Measurements from ENCODE around the gene ACOXL.

ACOXL gene

DNA sequence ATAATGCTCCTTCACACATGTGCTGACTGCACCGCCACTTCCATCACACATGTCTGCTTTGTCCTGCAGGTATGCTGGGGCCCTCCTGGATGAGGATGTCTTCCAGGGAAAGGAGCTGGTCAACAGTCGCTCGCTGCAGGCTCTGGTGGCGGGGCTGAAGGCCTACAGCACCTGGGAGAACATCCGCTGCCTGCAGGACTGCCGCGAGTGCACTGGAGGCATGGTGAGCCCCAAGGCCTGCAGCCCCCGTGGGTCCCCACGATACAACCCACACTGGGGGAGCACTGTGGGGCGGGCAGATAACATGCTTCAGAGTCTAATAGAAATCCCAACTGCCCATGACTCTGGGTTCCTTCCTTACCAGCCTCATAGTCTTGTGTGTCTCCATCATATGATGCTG, 201.0 kb downstream of the ACOXL start:
- H4K20me1 ChIP-seq (ENCODE audit: control insufficient read depth, insufficient read depth, low read depth, low read length): no peaks in the 10 kb centered on the region
- no peak for TF ChIP-seq EZH2phosphoT487 (IDR thresholded peaks at IDR 0.05; ENCODE audit: borderline replicate concordance, low read length)
- TF ChIP-seq, protein P1, sequence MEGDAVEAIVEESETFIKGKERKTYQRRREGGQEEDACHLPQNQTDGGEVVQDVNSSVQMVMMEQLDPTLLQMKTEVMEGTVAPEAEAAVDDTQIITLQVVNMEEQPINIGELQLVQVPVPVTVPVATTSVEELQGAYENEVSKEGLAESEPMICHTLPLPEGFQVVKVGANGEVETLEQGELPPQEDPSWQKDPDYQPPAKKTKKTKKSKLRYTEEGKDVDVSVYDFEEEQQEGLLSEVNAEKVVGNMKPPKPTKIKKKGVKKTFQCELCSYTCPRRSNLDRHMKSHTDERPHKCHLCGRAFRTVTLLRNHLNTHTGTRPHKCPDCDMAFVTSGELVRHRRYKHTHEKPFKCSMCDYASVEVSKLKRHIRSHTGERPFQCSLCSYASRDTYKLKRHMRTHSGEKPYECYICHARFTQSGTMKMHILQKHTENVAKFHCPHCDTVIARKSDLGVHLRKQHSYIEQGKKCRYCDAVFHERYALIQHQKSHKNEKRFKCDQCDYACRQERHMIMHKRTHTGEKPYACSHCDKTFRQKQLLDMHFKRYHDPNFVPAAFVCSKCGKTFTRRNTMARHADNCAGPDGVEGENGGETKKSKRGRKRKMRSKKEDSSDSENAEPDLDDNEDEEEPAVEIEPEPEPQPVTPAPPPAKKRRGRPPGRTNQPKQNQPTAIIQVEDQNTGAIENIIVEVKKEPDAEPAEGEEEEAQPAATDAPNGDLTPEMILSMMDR (IDR thresholded peaks at IDR 0.05; ENCODE audit: low read depth, low read length, poor library complexity, severe bottlenecking): no peak
- H3K36me3 ChIP-seq (ENCODE audit: control insufficient read depth, low read length): no peaks in the 10 kb centered on the region
- no peaks in the 10 kb centered on the region for H3F3A ChIP-seq (ENCODE audit: control insufficient read depth, insufficient read depth)
- H3K4me2 ChIP-seq (ENCODE audit: low read length): no peak overlapping the region
- no peaks in the 10 kb centered on the region for H3K79me2 ChIP-seq (ENCODE audit: control insufficient read depth, low read length)
- H3K27ac ChIP-seq (ENCODE audit: low read depth, low read length): no peak overlapping the region
- no peaks in the 10 kb centered on the region for H3K9me2 ChIP-seq (replicated peaks; ENCODE audit: control insufficient read depth, low read length)
- H3K27me3 ChIP-seq (ENCODE audit: control insufficient read depth, low read length): no peaks in the 10 kb centered on the region
- no peak overlapping the region for H3K4me3 ChIP-seq (ENCODE audit: low read length)
- peaks cover 20% of the 10 kb centered on the region for H3K9me3 ChIP-seq (ENCODE audit: control insufficient read depth, insufficient read depth, low read length)
- no peaks in the 10 kb centered on the region for H3K4me1 ChIP-seq (ENCODE audit: control insufficient read depth, low read length)

DNA sequence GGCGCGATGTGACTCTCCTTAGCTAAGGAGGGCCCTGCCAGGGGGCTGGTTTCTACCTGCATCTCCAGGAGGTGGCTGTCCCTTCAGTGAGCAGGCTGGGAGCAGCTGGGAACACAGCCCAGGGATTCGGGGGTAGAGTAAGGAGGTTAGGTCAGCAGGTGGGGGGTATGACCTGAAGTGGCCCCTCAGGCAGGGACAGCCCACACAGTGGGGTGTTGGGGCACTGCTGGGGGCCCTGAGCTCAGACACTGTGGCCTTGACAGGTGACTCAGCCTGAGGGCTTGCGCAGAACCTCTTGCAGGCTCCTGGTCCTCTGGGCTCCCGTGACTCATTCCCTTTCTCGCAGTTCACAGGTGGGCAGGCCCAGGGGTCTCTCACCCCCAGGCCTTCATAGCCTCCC, 202.6 kb downstream of the ACOXL start:
- no peaks in the 10 kb centered on the region for H3F3A ChIP-seq (ENCODE audit: control insufficient read depth, insufficient read depth)
- H3K27me3 ChIP-seq (ENCODE audit: control insufficient read depth, low read length): no peaks in the 10 kb centered on the region
- peaks cover 7% of the 10 kb centered on the region; the same call in 1 of the 2 replicates for H3K9me3 ChIP-seq (ENCODE audit: control insufficient read depth, insufficient read depth, low read length)
- no peak overlapping the region for H3K4me3 ChIP-seq (ENCODE audit: low read length)
- no peaks in the 10 kb centered on the region for H3K79me2 ChIP-seq (ENCODE audit: control insufficient read depth, low read length)
- H3K36me3 ChIP-seq (ENCODE audit: control insufficient read depth, low read length): no peaks in the 10 kb centered on the region
- H3K4me1 ChIP-seq (ENCODE audit: control insufficient read depth, low read length): no peaks in the 10 kb centered on the region
- TF ChIP-seq EZH2phosphoT487 (IDR thresholded peaks at IDR 0.05; ENCODE audit: borderline replicate concordance, low read length): no peak
- TF ChIP-seq, protein P1 (IDR thresholded peaks at IDR 0.05; ENCODE audit: low read depth, low read length, poor library complexity, severe bottlenecking): no peak
- no peak overlapping the region for H3K4me2 ChIP-seq (ENCODE audit: low read length)
- no peaks in the 10 kb centered on the region for H4K20me1 ChIP-seq (ENCODE audit: control insufficient read depth, insufficient read depth, low read depth, low read length)
- H3K27ac ChIP-seq (ENCODE audit: low read depth, low read length): no peak overlapping the region
- H3K9me2 ChIP-seq (replicated peaks; ENCODE audit: control insufficient read depth, low read length): no peaks in the 10 kb centered on the region

DNA sequence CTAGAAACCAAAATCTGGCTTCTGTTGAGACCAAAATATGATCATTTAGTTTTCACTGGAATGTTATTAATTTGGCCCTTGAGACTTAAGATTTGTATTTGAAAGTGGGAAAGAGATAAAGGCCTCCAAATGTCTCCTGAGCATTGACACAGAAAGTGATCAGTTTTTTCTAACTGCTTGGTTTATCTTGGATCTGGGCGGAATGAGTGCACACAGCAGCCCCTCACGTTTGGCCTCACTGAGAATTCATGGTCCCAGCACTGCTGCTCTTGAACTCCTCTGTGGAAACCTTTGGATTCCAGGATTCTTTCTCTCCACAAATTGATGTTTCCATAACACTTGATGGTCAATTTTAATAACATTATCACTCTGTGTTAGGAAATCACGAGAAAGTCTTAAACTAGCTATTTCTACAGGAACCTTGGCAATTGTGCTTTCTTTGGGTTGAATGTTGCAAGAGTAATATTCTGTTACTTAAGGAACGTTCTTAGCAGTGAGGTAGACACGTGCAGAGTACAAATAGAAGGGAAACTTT, 208.1 kb downstream of the ACOXL start:
- H3K9me3 ChIP-seq (ENCODE audit: control insufficient read depth, insufficient read depth, low read length): no peaks in the 10 kb centered on the region
- no peaks in the 10 kb centered on the region for H3K9me2 ChIP-seq (replicated peaks; ENCODE audit: control insufficient read depth, low read length)
- H3K36me3 ChIP-seq (ENCODE audit: control insufficient read depth, low read length): no peaks in the 10 kb centered on the region
- H3K27me3 ChIP-seq (ENCODE audit: control insufficient read depth, low read length): no peaks in the 10 kb centered on the region
- H3F3A ChIP-seq (ENCODE audit: control insufficient read depth, insufficient read depth): no peaks in the 10 kb centered on the region
- no peaks in the 10 kb centered on the region for H3K79me2 ChIP-seq (ENCODE audit: control insufficient read depth, low read length)
- H3K4me3 ChIP-seq (ENCODE audit: low read length): no peak overlapping the region
- no peaks in the 10 kb centered on the region for H4K20me1 ChIP-seq (ENCODE audit: control insufficient read depth, insufficient read depth, low read depth, low read length)
- H3K4me1 ChIP-seq (ENCODE audit: control insufficient read depth, low read length): no peaks in the 10 kb centered on the region
- no peak overlapping the region for H3K4me2 ChIP-seq (ENCODE audit: low read length)
- no peak overlapping the region for H3K27ac ChIP-seq (ENCODE audit: low read depth, low read length)
- TF ChIP-seq EZH2phosphoT487 (IDR thresholded peaks at IDR 0.05; ENCODE audit: borderline replicate concordance, low read length): no peak
- TF ChIP-seq, protein P1 (IDR thresholded peaks at IDR 0.05; ENCODE audit: low read depth, low read length, poor library complexity, severe bottlenecking): no peak
